Measurements from ENCODE around the gene OR51G2.

OR51G2 gene

GRCh38 chr11:4924239-4924638, 5.1 kb upstream of the OR51G2 start, which contains the start of gene OR51G1:
TSS of gene OR51G1 (minus strand) at chr11:4924339. CDS start at chr11:4924339, 0 bp downstream.
- TF ChIP-seq YY1 (IDR thresholded peaks at IDR 0.05; ENCODE audit: low read depth) (no peak), CEBPB (IDR thresholded peaks at IDR 0.05) (no peak), TAF1 (IDR thresholded peaks at IDR 0.05; ENCODE audit: low read depth) (no peak), REST (IDR thresholded peaks at IDR 0.05; ENCODE audit: low read depth) (no peak), EP300 (IDR thresholded peaks at IDR 0.05; ENCODE audit: borderline replicate concordance) (no peak), RAD21 (IDR thresholded peaks at IDR 0.05; ENCODE audit: low read depth) (no peak), USF1 (IDR thresholded peaks at IDR 0.05) (no peak), CREB1 (IDR thresholded peaks at IDR 0.05; ENCODE audit: low read depth) (no peak), EGR1 (IDR thresholded peaks at IDR 0.05) (no peak), FOXM1 (IDR thresholded peaks at IDR 0.05; ENCODE audit: borderline replicate concordance, low read depth) (no peak), TCF12 (IDR thresholded peaks at IDR 0.05; ENCODE audit: low read depth) (no peak), NFIC (IDR thresholded peaks at IDR 0.05) (no peak), MAX (IDR thresholded peaks at IDR 0.05) (no peak)

GRCh38 chr11:4922304-4922703, 3.2 kb upstream of the OR51G2 start:
- TF ChIP-seq MAX (IDR thresholded peaks at IDR 0.05), result no peak
- TF ChIP-seq FOXM1 (IDR thresholded peaks at IDR 0.05; ENCODE audit: borderline replicate concordance, low read depth), result no peak
- TF ChIP-seq RAD21 (IDR thresholded peaks at IDR 0.05; ENCODE audit: low read depth), result no peak
- no peak for TF ChIP-seq CEBPB (IDR thresholded peaks at IDR 0.05)
- no peak for TF ChIP-seq TEAD4 (IDR thresholded peaks at IDR 0.05)
- TF ChIP-seq ZBTB7A (IDR thresholded peaks at IDR 0.05; ENCODE audit: low read depth), result no peak
- no peak for TF ChIP-seq USF1 (IDR thresholded peaks at IDR 0.05)
- TF ChIP-seq TAF1 (IDR thresholded peaks at IDR 0.05; ENCODE audit: low read depth), result no peak
- TF ChIP-seq YY1 (IDR thresholded peaks at IDR 0.05; ENCODE audit: low read depth), result no peak
- no peak for TF ChIP-seq NFIC (IDR thresholded peaks at IDR 0.05)
- no peak for TF ChIP-seq EGR1 (IDR thresholded peaks at IDR 0.05)
- no peak for TF ChIP-seq EP300 (IDR thresholded peaks at IDR 0.05; ENCODE audit: borderline replicate concordance)

DNA sequence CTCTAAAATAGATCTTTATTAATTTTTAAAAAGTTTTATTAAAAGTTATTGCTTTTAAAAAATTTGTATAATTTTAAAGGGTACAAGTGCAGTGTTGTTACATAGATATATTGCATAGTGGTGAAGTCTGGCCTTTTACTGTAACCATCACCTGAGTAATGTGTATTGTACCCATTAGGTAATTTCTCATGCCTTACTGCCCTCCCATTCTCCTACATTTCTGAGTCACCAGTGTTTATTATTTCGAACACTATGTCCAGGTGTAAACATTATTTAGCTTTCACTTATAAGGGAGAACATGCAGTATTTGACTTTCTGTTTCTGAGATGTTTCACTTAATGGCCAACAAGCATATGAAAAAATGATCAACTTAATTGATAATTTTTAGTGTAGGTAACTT, 2.6 kb upstream of the OR51G2 start:
- TF ChIP-seq EGR1 (IDR thresholded peaks at IDR 0.05), result no peak
- no peak for TF ChIP-seq TAF1 (IDR thresholded peaks at IDR 0.05; ENCODE audit: low read depth)
- no peak for TF ChIP-seq REST (IDR thresholded peaks at IDR 0.05; ENCODE audit: low read depth)
- TF ChIP-seq YY1 (IDR thresholded peaks at IDR 0.05; ENCODE audit: low read depth), result no peak
- TF ChIP-seq NFIC (IDR thresholded peaks at IDR 0.05), result no peak
- TF ChIP-seq MAX (IDR thresholded peaks at IDR 0.05), result no peak
- no peak for TF ChIP-seq ZBTB7A (IDR thresholded peaks at IDR 0.05; ENCODE audit: low read depth)
- no peak for TF ChIP-seq TEAD4 (IDR thresholded peaks at IDR 0.05)
- TF ChIP-seq CREB1 (IDR thresholded peaks at IDR 0.05; ENCODE audit: low read depth), result no peak
- no peak for TF ChIP-seq USF1 (IDR thresholded peaks at IDR 0.05)
- TF ChIP-seq FOXM1 (IDR thresholded peaks at IDR 0.05; ENCODE audit: borderline replicate concordance, low read depth), result no peak
- TF ChIP-seq RAD21 (IDR thresholded peaks at IDR 0.05; ENCODE audit: low read depth), result no peak
- no peak for TF ChIP-seq EP300 (IDR thresholded peaks at IDR 0.05; ENCODE audit: borderline replicate concordance)
- TF ChIP-seq CEBPB (IDR thresholded peaks at IDR 0.05), result no peak

GRCh38 chr11:4916581-4916980, 2.6 kb downstream of the OR51G2 start:
- TF ChIP-seq MAX (IDR thresholded peaks at IDR 0.05), result no peak
- TF ChIP-seq EGR1 (IDR thresholded peaks at IDR 0.05), result no peak
- TF ChIP-seq NFIC (IDR thresholded peaks at IDR 0.05), result no peak
- no peak for TF ChIP-seq FOXM1 (IDR thresholded peaks at IDR 0.05; ENCODE audit: borderline replicate concordance, low read depth)

- TF ChIP-seq NFIC (IDR thresholded peaks at IDR 0.05) (no peak), CEBPB (IDR thresholded peaks at IDR 0.05) (no peak), YY1 (IDR thresholded peaks at IDR 0.05; ENCODE audit: low read depth) (no peak), TCF12 (IDR thresholded peaks at IDR 0.05; ENCODE audit: low read depth) (no peak), ZBTB7A (IDR thresholded peaks at IDR 0.05; ENCODE audit: low read depth) (no peak), FOXM1 (IDR thresholded peaks at IDR 0.05; ENCODE audit: borderline replicate concordance, low read depth) (no peak)
These were observed 15.7 kb downstream of the OR51G2 start, which contains the start of gene OR51A7 for GRCh38 chr11:4903484-4903883. TSS of gene OR51A7 (plus strand) at chr11:4903783. CDS start at chr11:4907370, 3,587 bp downstream.

All from Ishikawa (cell line).